ENCODE data around the gene ACP5. TPM values are rescaled to one million over a fixed set of nuclear protein-coding genes. Genes with fewer than 3 reads are reported as not detected.

The ACP5 gene
- total RNA-seq, 1 experiment from 2014 or later, result 2.3 TPM

- no peak for DNase-seq
- Histone ChIP-seq H4K8ac (replicated peaks; ENCODE audit: insufficient read length, low read depth, low read length) (no peak overlapping the region), H3K14ac (ENCODE audit: insufficient read depth, low read length) (no peak overlapping the region), H3K79me1 (ENCODE audit: insufficient read depth, low read depth, low read length, poor library complexity, severe bottlenecking) (no peaks in the 10 kb centered on the region), H3K56ac (ENCODE audit: insufficient read length, low read depth, low read length) (no peak overlapping the region), H3K23ac (ENCODE audit: insufficient read length, low read depth, low read length) (no peak overlapping the region), H2BK15ac (ENCODE audit: low read depth, low read length) (no peak overlapping the region), H3T11ph (ENCODE audit: low read length) (no peak overlapping the region), H4K91ac (ENCODE audit: insufficient read length, low read depth, low read length) (no peak overlapping the region), H3K18ac (ENCODE audit: insufficient read length, low read depth, low read length) (no peak overlapping the region), H3K79me2 (ENCODE audit: insufficient read depth, low read length) (no peaks in the 10 kb centered on the region), H2AFZ (ENCODE audit: low read length) (no peak overlapping the region), H2BK120ac (ENCODE audit: low read depth, low read length, poor library complexity, severe bottlenecking) (no peak overlapping the region), H3K4me2 (ENCODE audit: insufficient read depth, insufficient read length, low read length) (no peak overlapping the region), H3K9ac (ENCODE audit: extremely low read depth, insufficient read length, low read length) (no peak overlapping the region), H4K20me1 (ENCODE audit: control insufficient read depth, insufficient read depth, insufficient read length) (no peaks in the 10 kb centered on the region), H2BK12ac (ENCODE audit: insufficient read length, low read depth, low read length) (no peak overlapping the region), H2AK5ac (ENCODE audit: insufficient read length, low read length) (no peak overlapping the region), H3K27me3 (ENCODE audit: insufficient read depth, low read length) (no peaks in the 10 kb centered on the region), H3K4ac (ENCODE audit: low read depth, low read length) (no peak overlapping the region), H3K27ac (ENCODE audit: insufficient read length, low read depth, low read length) (no peak overlapping the region), H3K9me3 (ENCODE audit: control insufficient read depth, low read depth, low read length) (no peaks in the 10 kb centered on the region), H3K4me1 (ENCODE audit: insufficient read depth, low read length) (no peaks in the 10 kb centered on the region), H4K5ac (ENCODE audit: insufficient read length, low read depth, low read length) (no peak overlapping the region), H3K23me2 (ENCODE audit: insufficient read length, low read depth, low read length, poor library complexity, severe bottlenecking) (peaks cover 2% of the 10 kb centered on the region), H2BK5ac (ENCODE audit: insufficient read length, low read length) (no peak overlapping the region), H2BK20ac (ENCODE audit: low read depth, low read length, poor library complexity, severe bottlenecking) (no peak overlapping the region)
- H3K4me3 Mint-ChIP-seq, result peak overlapping the region in 1 of 2 experiments; percentile 3; a peak in 1 of 5 replicates
- no peak overlapping the region; a peak in 1 of 7 replicates for H3K27ac Mint-ChIP-seq
- H3K27me3 Mint-ChIP-seq (ENCODE audit: low read depth), result peaks cover 20% of the 10 kb centered on the region
- no peaks in the 10 kb centered on the region; a peak in 1 of 5 replicates for H3K9me3 Mint-ChIP-seq
- H3K4me1 Mint-ChIP-seq, result peaks cover 10 to 22% of the 10 kb centered on the region in 2 experiments
- H3K36me3 Mint-ChIP-seq (ENCODE audit: insufficient read depth in 1 of 3, low read depth in 3 of 3), result no peaks in the 10 kb centered on the region
- WGBS (ENCODE audit: extremely low coverage, insufficient read length, low lambda C conversion rate), result no CpG with 5 or more reads among the region's 1 CpG
- no peak for TF ChIP-seq CTCF (conservative IDR thresholded peaks at IDR 0.05)
Measured at GRCh38 chr19:11534538-11534937, 42.9 kb downstream of the ACP5 start.
